Esophagus muscularis mucosa (tissue), 3 donors: Measurements from ENCODE around the gene OTX1.

ENCODE experiments used
- CTCF ChIP-seq, 3 experiments: fragments of 200-600 bp in 2 of 3; fragments of 450-650 bp in 1 of 3; sonication (generic) in 2 of 3; IDR thresholded peaks; one replicate each; pipeline ENCODE4 v1.5.1; 2017 to 2019; ENCODE audit warnings: antibody characterized with exemption in 3 of 3, mild to moderate bottlenecking in 2 of 3, moderate library complexity in 1 of 3
- POLR2A ChIP-seq: fragments of 450-650 bp; IDR thresholded peaks from one replicate; pipeline ENCODE4 v1.6.1; 2017; ENCODE audit warnings: antibody characterized with exemption, moderate library complexity, mild to moderate bottlenecking, low read depth

- TF ChIP-seq POLR2A (no peak), CTCF (IDR thresholded peaks at IDR 0.05) (no peak)
Observed at GRCh38 chr2:63029058-63029457, 21.6 kb upstream of the OTX1 start.
